Epidermal melanocyte (primary cell): Measurements from ENCODE around the gene CNN2.

Experiments used
- DNase-seq: peaks from one replicate; pipeline ENCODE4 v3.0.0; 2011; ENCODE audit warnings: low spot score; ENCODE audit not compliant: insufficient read length

Gene CNN2

GRCh38 chr19:1049106-1049505, 22.7 kb downstream of the CNN2 start:
- no peak for DNase-seq

- no peak for DNase-seq
Observed at GRCh38 chr19:1049800-1050199, 23.4 kb downstream of the CNN2 start.

GRCh38 chr19:1050989-1051788, 24.8 kb downstream of the CNN2 start:
- DNase-seq = no peak

GRCh38 chr19:1051791-1052190, 25.4 kb downstream of the CNN2 start:
- no peak for DNase-seq

GRCh38 chr19:1052349-1052975, 26.1 kb downstream of the CNN2 start:
- DNase-seq = no peak

- no peak for DNase-seq
Observed at GRCh38 chr19:1053176-1054101, 27.0 kb downstream of the CNN2 start.

- DNase-seq = no peak
Observed at GRCh38 chr19:1054102-1055027, 28.0 kb downstream of the CNN2 start.

GRCh38 chr19:1055028-1055425, 28.6 kb downstream of the CNN2 start:
- no peak for DNase-seq

GRCh38 chr19:1055886-1056620, 29.6 kb downstream of the CNN2 start:
- DNase-seq = no peak

GRCh38 chr19:1057176-1057855, 30.9 kb downstream of the CNN2 start:
- no peak for DNase-seq

GRCh38 chr19:1058112-1058511, 31.7 kb downstream of the CNN2 start:
- no peak for DNase-seq

GRCh38 chr19:1060689-1061088, 34.3 kb downstream of the CNN2 start:
- no peak for DNase-seq

GRCh38 chr19:1061987-1062386, 35.6 kb downstream of the CNN2 start:
- DNase-seq = no peak

GRCh38 chr19:1062387-1063029, 36.1 kb downstream of the CNN2 start:
- DNase-seq = no peak

- DNase-seq = no peak
Observed at GRCh38 chr19:1063030-1063908, 36.9 kb downstream of the CNN2 start.

- DNase-seq = no peak
Observed at GRCh38 chr19:1063909-1064660, 37.7 kb downstream of the CNN2 start.
